Erythroblast (primary cell): ENCODE results near the gene GPR173.

ENCODE experiments used
- GATA1 ChIP-seq: IDR thresholded peaks from 2 replicates; pipeline ENCODE4 v1.6.1; 2011; ENCODE audit warnings: low read depth, mild to moderate bottlenecking, control low read depth, low read length, moderate library complexity
- POLR2A ChIP-seq: IDR thresholded peaks from 2 replicates; pipeline ENCODE4 v1.6.1; 2011; ENCODE audit warnings: mild to moderate bottlenecking, low read length

GRCh38 chrX:53085661-53086229 lies 37.2 kb downstream of the GPR173 start:
- no peak for TF ChIP-seq POLR2A
- TF ChIP-seq GATA1 = no peak
